Measurements from ENCODE around the gene ELAVL4. TPM values are rescaled to one million over a fixed set of nuclear protein-coding genes. Genes with fewer than 3 reads are reported as not detected.

ELAVL4 gene
- total RNA-seq, 2 experiments from 2014 or later, result not detected

DNA sequence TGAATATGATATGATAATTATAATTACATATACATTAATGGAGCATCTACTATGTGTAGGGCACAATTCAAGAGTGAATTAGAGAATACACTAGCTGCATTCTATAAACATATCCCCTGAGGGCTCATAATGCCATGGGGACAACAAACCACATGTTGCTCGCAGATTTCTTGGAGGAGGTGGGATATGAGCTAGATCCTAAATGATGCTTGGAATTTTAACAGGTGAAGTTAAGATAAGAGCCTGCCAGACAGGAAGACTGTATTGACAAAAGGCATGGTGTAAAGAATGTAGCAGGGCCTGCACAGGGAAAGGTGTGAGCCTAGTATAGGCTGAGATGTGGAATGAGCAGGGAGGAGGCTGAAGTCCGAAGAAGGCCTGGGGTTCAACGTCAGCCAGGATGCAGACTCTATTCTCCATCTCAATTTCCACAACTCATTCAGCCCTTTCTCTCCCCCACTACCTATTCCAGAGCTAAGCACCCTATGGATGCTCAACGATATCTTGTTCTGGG, 120.2 kb downstream of the ELAVL4 start:
- H3K36me3 Mint-ChIP-seq (ENCODE audit: low read depth), result no peaks in the 10 kb centered on the region
- CTCF ChIA-PET, result no interaction called here

DNA sequence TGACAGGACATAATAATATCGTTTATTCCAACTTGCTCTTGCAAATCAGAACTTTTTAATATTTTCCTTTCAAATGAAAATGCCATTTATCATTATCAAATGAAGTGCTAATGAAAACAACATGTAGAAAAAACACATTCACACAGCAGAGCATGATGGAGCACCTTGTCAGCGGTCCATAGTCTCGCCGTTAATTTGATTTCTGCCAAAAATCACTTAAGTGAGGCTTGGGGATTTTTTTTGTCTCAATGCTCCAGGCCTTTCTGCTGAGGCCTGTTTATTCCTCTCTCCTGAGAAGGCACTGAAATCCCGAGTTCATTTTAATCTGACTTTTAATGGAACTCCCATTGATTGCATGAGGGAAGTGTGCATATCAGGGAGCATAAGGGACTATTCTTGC, 122.5 kb downstream of the ELAVL4 start:
- CTCF ChIA-PET, result no interaction called here
- Mint-ChIP-seq H3K27ac (no peak overlapping the region), H3K36me3 (ENCODE audit: low read depth) (no peaks in the 10 kb centered on the region), H3K27me3 (peaks cover 2% of the 10 kb centered on the region), H3K4me1 (no peaks in the 10 kb centered on the region), H3K4me3 (no peak overlapping the region), H3K9me3 (ENCODE audit: low read depth) (peaks cover 12% of the 10 kb centered on the region)
- POLR2A ChIA-PET, result no interaction called here
- ATAC-seq (no peak), DNase-seq (no peak)
- intact Hi-C loops (cut with DNase I, micrococcal nuclease), result no loop called here

More for the DNA sequence above, 120.2 kb downstream of the ELAVL4 start:
- H3K4me3 Mint-ChIP-seq, result no peak overlapping the region
- no peaks in the 10 kb centered on the region for H3K4me1 Mint-ChIP-seq
- H3K27me3 Mint-ChIP-seq, result no peaks in the 10 kb centered on the region
- peaks cover 14% of the 10 kb centered on the region for H3K9me3 Mint-ChIP-seq (ENCODE audit: low read depth)
- no peak overlapping the region for H3K27ac Mint-ChIP-seq
- POLR2A ChIA-PET, result no interaction called here
- intact Hi-C loops (cut with DNase I, micrococcal nuclease), result no loop called here
- DNase-seq (no peak), ATAC-seq (no peak)

DNA sequence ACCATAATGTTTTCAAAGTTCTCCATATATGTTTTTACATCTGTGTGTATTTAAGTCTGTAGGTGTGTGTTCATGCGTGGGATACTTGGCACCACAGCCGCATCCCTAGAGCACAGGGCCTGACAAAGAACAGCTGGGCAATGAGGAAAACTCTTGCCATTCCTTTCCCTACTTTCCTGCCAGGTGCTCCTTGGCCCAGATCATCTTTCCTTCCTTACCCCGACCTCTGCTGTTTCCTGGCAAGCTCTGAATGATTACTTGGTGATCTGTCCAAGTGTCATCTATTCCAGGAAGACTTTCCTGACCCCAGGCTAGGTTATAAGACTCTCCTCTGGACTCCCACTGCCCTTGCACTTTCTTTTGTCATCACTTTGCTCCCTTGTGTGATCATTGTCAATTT, 123.6 kb downstream of the ELAVL4 start:
- Mint-ChIP-seq H3K27me3 (peaks cover 2% of the 10 kb centered on the region), H3K36me3 (ENCODE audit: low read depth) (no peaks in the 10 kb centered on the region), H3K27ac (no peak overlapping the region), H3K4me1 (no peaks in the 10 kb centered on the region), H3K9me3 (ENCODE audit: low read depth) (peaks cover 7% of the 10 kb centered on the region), H3K4me3 (no peak overlapping the region)
- intact Hi-C loops (cut with DNase I, micrococcal nuclease), result no loop called here
- ChIA-PET POLR2A (no interaction called here), CTCF (no interaction called here)
- ATAC-seq (no peak), DNase-seq (no peak)

DNA sequence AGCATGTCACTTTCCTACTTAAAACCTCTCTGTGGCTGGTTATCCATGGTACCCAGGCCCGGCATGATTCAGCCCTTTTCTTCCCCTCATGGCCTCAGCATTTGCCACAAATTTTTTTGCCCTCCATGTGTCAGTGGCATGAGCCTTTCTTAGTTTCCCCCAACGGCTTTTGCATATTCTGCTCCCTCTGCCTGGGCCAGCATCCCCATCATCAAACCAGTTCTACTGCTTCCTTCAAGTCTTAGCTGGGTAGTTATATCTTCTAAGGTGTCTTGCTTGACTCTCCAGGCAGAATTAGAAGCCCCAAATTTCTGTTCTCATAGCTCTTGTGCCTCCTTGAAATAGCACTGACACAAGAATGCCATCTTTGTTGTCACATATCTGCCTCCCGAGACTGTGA, 127.9 kb downstream of the ELAVL4 start:
- Mint-ChIP-seq H3K27ac (no peak overlapping the region), H3K9me3 (ENCODE audit: low read depth) (peaks cover 7% of the 10 kb centered on the region), H3K27me3 (peaks cover 2% of the 10 kb centered on the region), H3K36me3 (ENCODE audit: low read depth) (no peaks in the 10 kb centered on the region), H3K4me1 (no peaks in the 10 kb centered on the region), H3K4me3 (no peak overlapping the region)
- ATAC-seq (no peak), DNase-seq (no peak)
- ChIA-PET CTCF (no interaction called here), POLR2A (no interaction called here)
- intact Hi-C loops (cut with DNase I, micrococcal nuclease), result no loop called here

DNA sequence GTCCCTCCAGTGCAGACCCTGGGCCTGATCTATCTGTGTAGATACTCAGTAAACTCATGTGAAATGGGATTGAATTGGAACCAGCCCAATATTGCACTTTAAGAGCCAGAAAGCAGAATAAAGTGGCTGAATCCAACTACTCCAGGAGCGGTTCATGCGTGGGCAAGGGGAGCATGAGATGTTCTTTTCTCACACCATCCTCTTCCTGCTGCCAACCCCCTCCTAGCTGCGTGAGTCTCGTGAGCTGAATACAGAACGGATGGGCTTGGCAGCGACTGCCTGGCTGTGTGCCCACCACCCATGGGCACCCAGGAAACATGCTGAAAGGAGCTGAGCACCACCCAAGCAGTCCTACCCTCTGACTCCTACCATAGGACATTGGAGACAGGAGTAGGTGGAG, 128.3 kb downstream of the ELAVL4 start:
- ATAC-seq (no peak), DNase-seq (no peak)
- H3K27me3 Mint-ChIP-seq, result peaks cover 2% of the 10 kb centered on the region
- intact Hi-C loops (cut with DNase I, micrococcal nuclease), result no loop called here
- no peak overlapping the region for H3K4me3 Mint-ChIP-seq
- POLR2A ChIA-PET, result no interaction called here
- no peaks in the 10 kb centered on the region for H3K36me3 Mint-ChIP-seq (ENCODE audit: low read depth)
- peaks cover 7% of the 10 kb centered on the region for H3K9me3 Mint-ChIP-seq (ENCODE audit: low read depth)
- H3K27ac Mint-ChIP-seq, result no peak overlapping the region
- CTCF ChIA-PET, result no interaction called here
- no peaks in the 10 kb centered on the region for H3K4me1 Mint-ChIP-seq

DNA sequence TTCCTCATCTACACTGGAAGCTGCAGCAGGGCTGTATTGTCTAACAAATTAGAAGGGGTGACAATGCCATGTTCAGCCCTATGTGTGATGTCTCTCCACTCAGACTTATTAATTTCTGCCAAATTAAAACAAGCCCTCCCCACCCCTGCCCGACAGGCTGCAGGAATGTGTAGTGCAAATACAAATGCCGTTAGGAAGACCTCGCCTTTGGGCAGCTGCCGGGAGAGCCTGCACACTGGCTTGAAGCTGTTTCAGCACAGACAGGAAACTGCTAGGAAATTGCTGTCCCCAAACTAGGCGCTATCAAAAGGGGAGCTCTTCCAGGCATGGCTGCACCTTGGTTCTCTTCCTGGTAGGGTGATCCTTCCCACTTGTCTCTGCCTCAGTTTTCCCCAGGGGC, 135.2 kb downstream of the ELAVL4 start:
- H3K4me1 Mint-ChIP-seq, result no peaks in the 10 kb centered on the region
- no peaks in the 10 kb centered on the region for H3K36me3 Mint-ChIP-seq (ENCODE audit: low read depth)
- ATAC-seq (no peak), DNase-seq (no peak)
- no peak overlapping the region for H3K4me3 Mint-ChIP-seq
- H3K9me3 Mint-ChIP-seq (ENCODE audit: low read depth), result no peaks in the 10 kb centered on the region
- no peak overlapping the region for H3K27ac Mint-ChIP-seq
- H3K27me3 Mint-ChIP-seq, result peaks cover 8% of the 10 kb centered on the region
- intact Hi-C loops (cut with DNase I, micrococcal nuclease), result no loop called here
- POLR2A ChIA-PET, result no interaction called here
- CTCF ChIA-PET, result no interaction called here

DNA sequence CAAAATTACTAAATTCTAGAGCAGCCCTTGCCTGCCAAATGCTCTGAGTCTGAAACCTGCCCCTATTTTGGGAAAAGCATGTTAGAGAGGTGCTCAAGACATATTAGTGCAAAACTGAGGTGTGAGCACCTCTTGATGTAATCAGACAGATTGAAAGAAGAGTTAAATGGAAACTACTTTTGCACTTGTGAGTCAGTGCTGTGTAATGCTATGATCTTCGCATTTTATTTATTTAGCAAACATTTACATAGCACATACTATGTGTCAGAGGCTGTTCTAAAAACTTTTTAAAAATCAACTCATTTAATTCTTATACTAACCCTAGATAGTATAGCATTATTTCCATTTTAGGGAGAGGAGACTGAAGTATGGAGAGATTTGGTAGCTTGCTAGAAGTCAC, 138.1 kb downstream of the ELAVL4 start:
- ChIA-PET CTCF (no interaction called here), POLR2A (no interaction called here)
- no peaks in the 10 kb centered on the region for H3K4me1 Mint-ChIP-seq
- DNase-seq (no peak), ATAC-seq (no peak)
- no peak overlapping the region for H3K4me3 Mint-ChIP-seq
- intact Hi-C loops (cut with DNase I, micrococcal nuclease), result no loop called here
- H3K27me3 Mint-ChIP-seq, result peaks cover 15% of the 10 kb centered on the region
- H3K27ac Mint-ChIP-seq, result no peak overlapping the region
- no peaks in the 10 kb centered on the region for H3K9me3 Mint-ChIP-seq (ENCODE audit: low read depth)
- no peaks in the 10 kb centered on the region for H3K36me3 Mint-ChIP-seq (ENCODE audit: low read depth)

DNA sequence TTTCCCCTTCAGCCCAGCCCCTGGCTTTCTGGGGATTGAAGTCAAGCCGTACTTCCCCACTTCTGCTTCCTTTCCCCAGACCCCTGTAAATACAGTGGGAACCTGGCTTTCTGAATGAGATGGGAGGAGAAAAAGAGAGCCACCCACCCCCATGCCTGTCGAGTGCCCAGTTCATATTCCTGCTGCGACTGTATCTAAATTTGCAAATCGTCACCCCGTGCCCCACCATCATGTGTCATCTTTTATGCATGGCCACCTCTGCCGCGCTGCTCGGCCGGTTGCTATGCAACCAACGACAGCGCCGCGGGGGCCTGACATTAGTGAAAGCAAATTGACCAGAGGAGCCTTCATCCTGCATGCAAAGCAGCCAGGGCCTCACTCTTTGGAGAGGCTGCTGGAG, 143.0 kb downstream of the ELAVL4 start:
- ChIA-PET CTCF (no interaction called here), POLR2A (no interaction called here)
- intact Hi-C loops (cut with DNase I, micrococcal nuclease), result no loop called here
- Mint-ChIP-seq H3K36me3 (ENCODE audit: low read depth) (no peaks in the 10 kb centered on the region), H3K9me3 (ENCODE audit: low read depth) (no peaks in the 10 kb centered on the region), H3K27me3 (peaks cover 14% of the 10 kb centered on the region), H3K27ac (no peak overlapping the region), H3K4me3 (no peak overlapping the region), H3K4me1 (no peaks in the 10 kb centered on the region)
- DNase-seq (no peak), ATAC-seq (no peak)

DNA sequence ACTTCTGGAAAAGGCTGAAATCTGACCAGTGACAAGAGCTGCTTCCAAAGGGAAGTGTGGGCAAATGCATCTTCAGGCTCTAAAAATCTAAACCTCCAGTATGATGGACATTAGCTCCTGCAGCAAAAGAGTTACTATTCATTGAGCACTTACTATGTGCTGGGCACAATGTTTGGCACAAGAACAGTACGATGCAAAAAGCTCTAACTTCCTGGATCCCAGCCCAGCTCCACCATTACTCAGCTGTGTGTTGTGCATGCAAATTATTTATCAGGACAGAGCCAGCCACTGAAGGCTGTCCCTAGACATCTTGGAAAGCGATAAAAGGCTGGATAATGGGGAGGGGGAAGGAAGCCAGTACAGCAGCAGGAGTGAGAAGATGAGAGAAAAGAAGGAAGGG, 143.5 kb downstream of the ELAVL4 start:
- ChIA-PET CTCF (no interaction called here), POLR2A (no interaction called here)
- peaks cover 14% of the 10 kb centered on the region for H3K27me3 Mint-ChIP-seq

More for the DNA sequence above, 143.5 kb downstream of the ELAVL4 start:
- no peak overlapping the region for H3K4me3 Mint-ChIP-seq
- ATAC-seq (no peak), DNase-seq (no peak)
- H3K27ac Mint-ChIP-seq, result no peak overlapping the region
- H3K36me3 Mint-ChIP-seq (ENCODE audit: low read depth), result no peaks in the 10 kb centered on the region
- intact Hi-C loops (cut with DNase I, micrococcal nuclease), result no loop called here
- H3K9me3 Mint-ChIP-seq (ENCODE audit: low read depth), result no peaks in the 10 kb centered on the region
- no peaks in the 10 kb centered on the region for H3K4me1 Mint-ChIP-seq

Other genes starting within 250 kb of the ELAVL4 start
- gene AGBL4, start 85.0 kb upstream of the ELAVL4 start, total RNA-seq, result not detected

All from activated CD4-positive, alpha-beta T cell treated with anti-CD3 and anti-CD28 coated beads for 36 hours (primary cell).